Right atrium auricular region (tissue), 2 donors: Measurements from ENCODE around the gene GFPT1. TPM values are rescaled to one million over a fixed set of nuclear protein-coding genes. Genes with fewer than 3 reads are reported as not detected.
"Not testable (repeated sequence)": the region's sequence is repeated elsewhere in the genome, so short reads cannot be mapped to it uniquely, and the experiment has no call there.

Source experiments
- DNase-seq: peaks from one replicate; pipeline ENCODE4 v3.0.0-alpha.2; 2019; ENCODE audit warnings: low spot score
- H3K27ac ChIP-seq, 2 donors: fragments of 200-600 bp; sonication (generic); 1 replicate in 1 of 2; 2 replicates in 1 of 2; pipeline ENCODE4 v1.5.1; 2016 to 2019
- H3K27me3 ChIP-seq, 2 donors: fragments of 200-600 bp; sonication (generic); one replicate each; pipeline versions ENCODE4 v1.5.1 to v1.6.0; 2017 to 2019
- H3K36me3 ChIP-seq: fragments of 200-600 bp; sonication (generic); one replicate; pipeline ENCODE4 v1.5.1; 2016
- H3K4me1 ChIP-seq, 2 donors: fragments of 200-600 bp; sonication (generic); one replicate each; pipeline versions ENCODE4 v1.5.1 to v1.6.0; 2017 to 2019
- H3K4me3 ChIP-seq, 2 donors: fragments of 200-600 bp; sonication (generic); 1 replicate in 1 of 2; 2 replicates in 1 of 2; pipeline ENCODE4 v1.5.1; 2017 to 2019; ENCODE audit warnings: mild to moderate bottlenecking in 1 of 2, moderate library complexity in 1 of 2
- H3K9me3 ChIP-seq, 2 donors: fragments of 200-600 bp; sonication (generic); one replicate each; pipeline ENCODE4 v1.5.1; 2019
- total RNA-seq, 2 donors: library from RNA; depleted of rRNA; stranded (reverse); fragments of >200 nt; gene quantifications; one replicate each; pipeline ENCODE4 v1.1.0, GENCODE V29; 2016
- TF ChIP-seq, protein P1 (sequence below), 2 donors: fragments of 200-600 bp; sonication (generic); IDR thresholded peaks; one replicate each; pipeline ENCODE4 v1.5.1; 2019; ENCODE audit warnings: antibody characterized with exemption in 2 of 2

The GFPT1 gene
- total RNA-seq, 2 donors from 2014 or later: 26.7 to 39.7 TPM

DNA sequence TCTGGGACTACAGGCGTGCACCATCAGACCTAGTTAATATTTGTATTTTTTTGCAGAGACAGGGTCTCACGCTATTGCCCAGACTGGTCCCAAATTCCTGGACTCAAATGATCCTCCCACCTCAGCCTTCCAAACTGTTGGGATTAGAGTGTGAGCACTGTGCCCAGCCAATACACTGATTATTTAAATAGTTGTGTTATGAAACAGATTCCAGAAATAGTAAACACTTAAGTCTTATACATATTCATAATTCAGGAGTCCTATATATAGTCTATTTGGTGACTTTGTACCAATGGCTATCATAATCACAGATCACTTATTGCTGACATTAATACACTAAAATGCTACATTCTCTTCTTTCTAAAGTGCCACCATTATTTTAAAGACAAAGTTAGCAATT, 37.4 kb upstream of the GFPT1 start:
- Histone ChIP-seq H3K27me3 (no peaks in the 10 kb centered on the region), H3K4me1 (no peaks in the 10 kb centered on the region), H3K27ac (no peak overlapping the region), H3K9me3 (no peaks in the 10 kb centered on the region), H3K36me3 (peaks cover 23% of the 10 kb centered on the region), H3K4me3 (no peak overlapping the region)
- DNase-seq: no peak
- TF ChIP-seq, protein P1, sequence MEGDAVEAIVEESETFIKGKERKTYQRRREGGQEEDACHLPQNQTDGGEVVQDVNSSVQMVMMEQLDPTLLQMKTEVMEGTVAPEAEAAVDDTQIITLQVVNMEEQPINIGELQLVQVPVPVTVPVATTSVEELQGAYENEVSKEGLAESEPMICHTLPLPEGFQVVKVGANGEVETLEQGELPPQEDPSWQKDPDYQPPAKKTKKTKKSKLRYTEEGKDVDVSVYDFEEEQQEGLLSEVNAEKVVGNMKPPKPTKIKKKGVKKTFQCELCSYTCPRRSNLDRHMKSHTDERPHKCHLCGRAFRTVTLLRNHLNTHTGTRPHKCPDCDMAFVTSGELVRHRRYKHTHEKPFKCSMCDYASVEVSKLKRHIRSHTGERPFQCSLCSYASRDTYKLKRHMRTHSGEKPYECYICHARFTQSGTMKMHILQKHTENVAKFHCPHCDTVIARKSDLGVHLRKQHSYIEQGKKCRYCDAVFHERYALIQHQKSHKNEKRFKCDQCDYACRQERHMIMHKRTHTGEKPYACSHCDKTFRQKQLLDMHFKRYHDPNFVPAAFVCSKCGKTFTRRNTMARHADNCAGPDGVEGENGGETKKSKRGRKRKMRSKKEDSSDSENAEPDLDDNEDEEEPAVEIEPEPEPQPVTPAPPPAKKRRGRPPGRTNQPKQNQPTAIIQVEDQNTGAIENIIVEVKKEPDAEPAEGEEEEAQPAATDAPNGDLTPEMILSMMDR (IDR thresholded peaks at IDR 0.05): no peak

DNA sequence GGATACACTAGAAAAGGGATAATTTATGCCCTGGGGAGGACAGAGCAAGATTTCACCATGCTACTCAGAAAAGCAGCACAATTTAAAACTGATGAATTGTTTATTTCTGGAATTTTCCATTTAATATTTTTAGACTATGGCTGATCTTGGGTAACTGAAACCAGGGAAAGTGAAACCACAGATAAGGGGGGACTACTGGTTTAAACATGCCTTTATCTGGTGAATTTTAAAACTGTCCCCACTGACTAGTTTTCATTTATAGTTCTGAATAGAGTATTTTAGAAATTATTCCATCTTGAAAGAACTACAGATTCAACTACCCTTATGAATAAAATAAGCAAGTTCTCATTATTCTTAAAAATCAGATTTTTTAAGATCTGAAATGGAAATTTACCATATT, 35.2 kb upstream of the GFPT1 start:
- Histone ChIP-seq H3K9me3 (no peaks in the 10 kb centered on the region), H3K27me3 (no peaks in the 10 kb centered on the region), H3K4me1 (no peaks in the 10 kb centered on the region), H3K36me3 (peaks cover 27% of the 10 kb centered on the region), H3K27ac (no peak overlapping the region), H3K4me3 (no peak overlapping the region)
- TF ChIP-seq, protein P1 (IDR thresholded peaks at IDR 0.05): no peak
- no peak for DNase-seq

DNA sequence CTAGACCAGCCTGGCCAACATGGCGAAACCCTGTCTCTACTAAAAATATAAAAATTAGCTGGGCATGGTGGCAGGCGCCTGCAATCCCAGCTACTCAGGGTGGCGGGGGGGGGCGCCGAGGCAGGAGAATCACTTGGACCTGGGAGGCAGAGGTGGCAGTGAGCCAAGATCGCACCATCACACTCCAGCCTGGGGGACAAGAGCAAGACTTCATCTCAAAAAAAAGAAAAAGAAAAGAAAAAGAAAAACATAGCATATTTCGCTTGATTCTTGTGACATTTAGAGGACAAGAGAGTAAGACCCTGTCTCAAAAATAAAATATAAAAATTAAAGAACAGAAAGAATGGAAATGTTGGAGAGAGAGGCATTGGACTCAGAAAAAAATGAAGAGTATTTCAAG, 32.1 kb upstream of the GFPT1 start:
- not testable (repeated sequence) for H3K4me1 ChIP-seq, H3K27me3 ChIP-seq, H3K4me3 ChIP-seq, DNase-seq, H3K27ac ChIP-seq, H3K9me3 ChIP-seq
- H3K36me3 ChIP-seq: peaks cover 33% of the 10 kb centered on the region

DNA sequence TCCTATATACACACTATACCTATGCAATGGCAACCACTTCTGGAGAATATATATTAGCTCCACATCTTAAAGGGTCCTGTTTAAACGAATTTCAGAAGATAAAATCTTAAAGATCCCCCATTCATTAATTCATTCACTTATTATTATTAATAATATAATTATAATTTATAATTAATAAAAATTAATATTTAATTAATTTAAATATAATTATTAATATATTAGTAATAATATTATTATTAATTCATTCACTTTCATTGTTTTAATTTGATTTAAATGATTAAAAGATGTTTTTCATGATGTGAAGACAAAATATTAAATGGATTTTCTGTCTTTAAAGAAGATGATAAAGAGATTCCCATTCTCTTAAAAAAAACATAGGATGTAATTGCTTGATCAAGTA, 29.1 kb upstream of the GFPT1 start:
- no peaks in the 10 kb centered on the region for H3K27me3 ChIP-seq
- TF ChIP-seq, protein P1 (IDR thresholded peaks at IDR 0.05): no peak
- no peak for DNase-seq
- H3K9me3 ChIP-seq: no peaks in the 10 kb centered on the region
- H3K36me3 ChIP-seq: peaks cover 43% of the 10 kb centered on the region
- no peak overlapping the region for H3K27ac ChIP-seq
- H3K4me1 ChIP-seq: no peaks in the 10 kb centered on the region
- no peak overlapping the region for H3K4me3 ChIP-seq

DNA sequence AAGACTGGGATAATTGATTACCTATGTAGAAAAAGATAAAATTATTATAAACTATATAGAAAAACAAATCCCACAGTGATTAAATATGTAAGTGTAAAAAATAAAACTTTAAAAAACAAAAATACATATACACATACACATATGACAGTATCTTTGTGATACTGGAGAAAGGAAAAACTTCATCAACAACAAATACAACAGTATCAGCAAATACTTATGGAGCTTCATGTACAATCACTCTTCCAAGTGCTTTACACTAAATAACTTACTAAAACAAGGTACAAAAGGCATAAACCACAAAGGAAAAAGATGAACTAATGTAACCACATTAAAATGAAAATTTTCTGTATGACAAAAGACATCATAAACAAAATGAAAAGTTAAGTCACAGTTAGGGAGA, 24.1 kb upstream of the GFPT1 start:
- no peak for DNase-seq
- Histone ChIP-seq H3K27me3 (no peaks in the 10 kb centered on the region), H3K4me1 (no peaks in the 10 kb centered on the region), H3K36me3 (peaks cover 42% of the 10 kb centered on the region), H3K27ac (no peak overlapping the region), H3K4me3 (no peak overlapping the region), H3K9me3 (no peaks in the 10 kb centered on the region)
- TF ChIP-seq, protein P1 (IDR thresholded peaks at IDR 0.05): no peak

DNA sequence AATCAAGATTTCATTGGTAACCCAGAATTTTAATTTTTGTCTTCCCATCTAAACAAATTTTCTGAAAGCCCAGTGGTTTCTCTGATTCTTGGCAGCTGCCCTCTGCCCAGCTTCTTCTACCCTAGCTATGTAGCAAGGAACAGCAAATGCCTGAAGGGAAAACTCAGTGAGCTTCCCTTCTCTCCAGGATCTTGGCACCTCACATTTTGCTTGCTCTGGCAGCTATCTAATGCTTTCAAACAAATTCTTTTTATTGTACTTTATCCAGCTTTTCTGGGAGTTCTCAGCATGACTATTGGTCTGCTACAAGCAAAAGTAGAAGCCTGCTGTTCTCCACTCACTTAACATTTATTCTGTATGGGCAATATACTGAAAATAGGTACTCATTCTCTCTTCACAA, 18.3 kb upstream of the GFPT1 start:
- Histone ChIP-seq H3K4me3 (no peak overlapping the region), H3K36me3 (peaks cover 46% of the 10 kb centered on the region), H3K27ac (no peak overlapping the region), H3K27me3 (no peaks in the 10 kb centered on the region), H3K9me3 (peaks cover 0 to 7% of the 10 kb centered on the region in 2 donors), H3K4me1 (no peaks in the 10 kb centered on the region)
- no peak for DNase-seq
- TF ChIP-seq, protein P1 (IDR thresholded peaks at IDR 0.05): no peak
